NCI-H460 (cell line): ENCODE measurements around the gene TNFSF13B. TPM values are rescaled to one million over a fixed set of nuclear protein-coding genes. Genes with fewer than 3 reads are reported as not detected.
A peak's percentile ranks its signal among the peaks of the same experiment; 100 is the strongest.

Experiments
- DNase-seq: peaks from one replicate; pipeline ENCODE4 v3.0.0-alpha.2; 2016; ENCODE audit warnings: low read depth; ENCODE audit errors: extremely low read depth
- small RNA-seq, 2 experiments: library from RNA; depleted of rRNA; stranded (forward); fragments of <200 nt; gene quantifications; one replicate each; pipeline ENCODE3, GENCODE V24; 2014
- total RNA-seq: library from RNA; depleted of rRNA; stranded (reverse); fragments of >200 nt; shearing (Covaris generic); gene quantifications from 2 replicates; pipeline ENCODE4 v1.2.3, GENCODE V29; 2014; rRNA removed

TNFSF13B gene
- total RNA-seq, 1 experiment from 2014 or later, result 0.22 TPM

DNA sequence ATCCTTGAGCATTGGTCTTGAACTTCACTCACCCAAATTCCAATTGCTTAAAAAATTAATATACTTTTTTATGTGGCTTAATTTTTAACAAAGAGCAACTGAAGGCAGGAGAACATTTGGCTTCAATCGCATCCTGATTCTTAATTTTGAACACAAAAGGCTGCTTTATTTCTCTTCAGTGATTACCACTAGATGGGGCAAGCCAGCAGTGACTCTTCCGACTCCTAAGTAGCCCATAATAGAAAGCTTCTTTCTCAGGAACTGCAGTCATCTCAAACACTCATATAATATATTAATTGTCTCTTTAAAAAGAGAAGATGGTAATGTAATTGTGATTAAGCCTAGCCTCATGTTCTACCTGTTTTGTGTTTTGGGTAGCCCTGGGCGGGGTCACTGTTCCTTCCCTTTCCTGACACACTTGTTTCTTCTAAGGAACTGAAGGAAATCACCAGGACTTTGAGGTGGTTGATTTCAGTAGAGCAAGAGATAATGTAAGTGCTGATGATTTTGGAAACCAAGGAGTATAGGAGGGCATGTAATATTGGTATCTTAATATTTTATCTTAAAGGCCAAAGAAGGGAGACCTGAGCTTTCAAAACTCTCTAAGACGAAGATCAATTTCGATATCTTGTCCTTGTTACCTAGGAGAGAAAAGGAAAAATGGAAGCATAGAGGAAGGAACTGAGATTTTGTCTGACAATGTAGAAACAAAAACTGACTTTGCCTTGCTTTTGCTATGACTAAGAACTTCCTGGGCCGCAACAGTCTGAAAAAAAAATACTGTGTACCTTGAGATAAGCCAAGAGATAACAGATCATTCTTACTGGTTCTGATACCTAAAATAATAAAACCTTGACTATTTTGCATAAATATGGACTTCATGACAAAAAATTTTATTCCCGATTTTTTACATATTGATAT is 73.1 kb downstream of the TNFSF13B start:
- peak; percentile 29 for DNase-seq

- no peak for DNase-seq
Measured at GRCh38 chr13:108345016-108345415, 75.5 kb downstream of the TNFSF13B start.

- DNase-seq, result no peak
Measured at GRCh38 chr13:108346376-108346775, 76.9 kb downstream of the TNFSF13B start.

GRCh38 chr13:108349269-108349668 is 79.8 kb downstream of the TNFSF13B start:
- no peak for DNase-seq

GRCh38 chr13:108350579-108350978 is 81.1 kb downstream of the TNFSF13B start:
- DNase-seq, result no peak

GRCh38 chr13:108352599-108352998 is 83.1 kb downstream of the TNFSF13B start:
- no peak for DNase-seq

GRCh38 chr13:108357228-108357627 is 87.7 kb downstream of the TNFSF13B start:
- no peak for DNase-seq

Small RNA genes within 50 kb of the gene (small RNA-seq; reads per million reads assigned to genes)
- gene RNA5SP39, result 0 reads per million in 2 experiments

Other genes starting within 250 kb of the TNFSF13B start
- gene LIG4, start 54.2 kb upstream of the TNFSF13B start, total RNA-seq, result 11.8 and 13.3 TPM in 2 replicates
- 8.3 and 10.8 TPM in 2 replicates for gene ABHD13, start 51.3 kb upstream of the TNFSF13B start, total RNA-seq